VCaP (cell line): Measurements from ENCODE around the gene HOXB9.

Source experiments
- H3K27ac ChIP-seq: fragments of 450-650 bp; 2 replicates; pipeline ENCODE4 v1.5.1; 2017
- CTCF ChIP-seq: fragments of 450-650 bp; conservative IDR thresholded peaks from 2 replicates; pipeline ENCODE4 v1.5.1; 2017; ENCODE audit warnings: mild to moderate bottlenecking, moderate library complexity

Gene HOXB9

DNA sequence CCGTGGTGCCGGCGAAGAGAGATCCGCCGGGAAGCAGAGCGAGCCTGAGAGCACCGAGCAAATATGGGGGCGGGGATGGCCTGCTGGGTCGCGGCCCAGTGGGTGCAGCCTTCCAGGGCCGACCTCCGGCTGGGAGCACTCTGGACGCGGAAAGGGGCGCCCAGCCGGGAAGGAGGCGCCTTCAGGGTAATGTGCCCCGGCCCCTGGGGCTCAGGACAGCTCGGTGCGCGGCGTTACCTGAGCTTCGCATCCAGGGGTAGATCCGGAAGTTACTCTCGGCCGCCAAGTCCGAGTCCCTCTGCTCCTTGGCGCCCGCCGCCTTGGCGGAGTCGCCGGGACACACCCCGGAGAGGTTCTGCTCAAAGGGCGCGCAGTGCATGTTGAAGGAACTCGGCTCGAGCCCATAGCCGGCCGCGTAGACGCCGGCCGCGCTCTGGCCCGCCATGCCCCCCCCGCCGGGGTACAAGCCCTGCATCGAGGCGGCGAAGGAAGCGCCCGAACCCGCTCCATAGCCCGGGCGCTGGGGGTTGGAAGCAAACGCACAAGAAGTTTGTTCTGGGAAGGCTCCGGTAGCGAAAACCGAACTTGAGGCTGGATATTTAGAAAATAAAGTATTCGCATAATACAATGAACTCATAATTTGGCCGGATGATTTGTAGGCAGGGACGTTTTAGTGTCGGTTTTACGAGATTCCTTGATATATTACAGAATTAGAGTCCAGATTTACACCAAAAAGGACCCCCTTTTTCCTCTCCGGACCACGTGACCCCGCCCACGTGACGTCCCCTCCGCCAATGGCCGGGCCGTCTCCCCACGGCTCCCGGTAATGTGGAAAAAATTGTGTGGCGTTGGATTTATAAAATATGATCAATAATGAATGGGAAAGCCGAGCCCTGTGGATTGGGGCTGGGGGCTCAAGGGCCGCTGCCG is 15.6 kb downstream of the HOXB9 start, which contains the start of gene HOXB7:
Gene HOXB7 (minus strand): TSS at position 736 of the 930 bp plus-strand sequence. CDS start 99 bp downstream, at position 637.
- no peak for TF ChIP-seq CTCF
- peak within 1 kb of the TSS; percentile 49; the same call in 1 of the 2 replicates for H3K27ac ChIP-seq

- no peak for TF ChIP-seq CTCF
- H3K27ac ChIP-seq = peak overlapping the region; percentile 49; the same call in 1 of the 2 replicates
Measured at GRCh38 chr17:48609759-48610281, 16.3 kb downstream of the HOXB9 start.

- H3K27ac ChIP-seq = no peak overlapping the region
- TF ChIP-seq CTCF = no peak
Measured at GRCh38 chr17:48609033-48609432, 17.1 kb downstream of the HOXB9 start.

- H3K27ac ChIP-seq = no peak overlapping the region
Measured at GRCh38 chr17:48608494-48608834, 17.7 kb downstream of the HOXB9 start.

DNA sequence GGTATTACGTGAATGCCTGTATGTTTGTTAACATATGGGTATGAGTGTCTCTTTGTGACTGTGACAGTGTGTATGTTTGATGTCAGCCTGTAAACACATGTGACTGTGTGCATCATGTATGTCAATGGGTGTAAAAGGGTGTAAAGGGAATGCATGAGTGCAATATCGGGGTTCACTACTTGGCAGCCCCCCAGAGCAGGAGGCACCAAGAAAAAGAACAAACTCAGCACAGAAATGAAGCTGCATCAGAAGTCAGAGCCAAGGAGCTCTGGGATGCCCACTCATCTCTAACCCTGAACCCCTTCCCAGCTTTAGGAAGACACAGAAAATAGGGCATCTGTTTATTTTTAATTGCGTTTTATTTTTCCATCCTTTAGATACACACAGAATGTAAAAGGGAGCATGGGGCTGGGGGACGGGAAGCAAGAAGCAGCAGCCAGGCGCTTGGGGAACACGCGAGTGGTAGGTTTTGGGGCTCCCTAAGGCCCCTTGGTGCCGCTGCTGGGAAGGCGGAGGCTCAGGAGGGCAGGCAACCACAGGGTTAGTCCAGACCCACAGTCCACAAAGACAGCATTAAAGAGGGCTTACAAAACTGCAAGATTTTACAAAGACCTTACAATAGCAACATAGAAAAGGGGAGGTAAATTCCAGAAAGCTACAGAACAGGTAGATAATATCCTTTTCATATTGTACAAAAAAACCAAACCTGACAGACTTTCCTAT is 19.1 kb downstream of the HOXB9 start:
- TF ChIP-seq CTCF = no peak
- H3K27ac ChIP-seq = no peak overlapping the region

More at GRCh38 chr17:48608494-48608834, 17.7 kb downstream of the HOXB9 start:
- no peak for TF ChIP-seq CTCF

DNA sequence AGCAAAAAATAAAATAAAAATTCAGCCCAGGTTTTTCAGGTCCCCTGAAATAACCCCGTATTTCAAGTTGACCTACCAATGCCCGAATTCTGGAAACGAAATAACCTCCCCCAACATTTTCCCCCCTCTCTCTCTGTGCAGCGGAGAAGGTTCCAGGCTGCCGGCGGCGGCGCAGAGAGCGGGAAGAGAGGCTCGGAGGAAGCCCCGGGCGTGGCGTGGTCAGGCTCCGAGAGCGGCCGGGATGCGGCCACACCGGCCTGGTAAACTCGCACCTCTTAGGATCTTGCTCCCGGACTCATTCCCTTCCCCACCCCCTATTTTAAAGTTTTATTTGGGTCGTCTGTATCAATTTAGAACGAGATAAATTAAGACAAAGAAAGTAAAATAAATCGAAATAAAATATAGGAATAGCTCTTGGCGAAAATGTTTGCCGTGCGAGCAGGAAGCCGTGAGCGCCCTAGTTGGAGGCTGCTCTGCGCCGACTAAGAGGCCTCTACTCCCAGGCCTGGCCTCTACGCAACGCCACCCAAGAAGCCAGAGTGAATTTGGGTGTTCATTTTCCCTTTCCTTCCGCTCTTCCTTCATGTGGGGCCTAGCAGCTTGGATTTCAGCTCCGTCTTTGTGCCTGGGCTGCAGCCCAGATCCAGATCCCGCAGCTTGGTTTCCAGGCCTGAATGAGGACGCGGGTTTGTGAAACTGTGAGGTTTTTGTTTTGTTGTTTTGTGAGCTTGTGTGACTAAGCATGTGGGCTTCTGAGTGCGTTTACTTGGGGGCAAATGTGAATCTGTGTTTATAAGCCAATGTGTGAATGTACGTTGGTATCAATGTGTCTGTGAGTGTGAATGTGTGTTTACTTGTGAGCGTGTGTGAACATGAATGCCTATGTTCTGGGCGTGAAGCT is 19.9 kb downstream of the HOXB9 start:
- no peak overlapping the region for H3K27ac ChIP-seq
- no peak for TF ChIP-seq CTCF
